MM.1S (cell line): ENCODE data around the gene HDLBP.
A peak's percentile ranks its signal among the peaks of the same experiment; 100 is the strongest.

Experiments used
- DNase-seq: peaks from one replicate; pipeline ENCODE4 v3.0.0-alpha.2; 2015
- H2AFZ ChIP-seq: fragments of 300-600 bp; sonication (generic); 2 replicates; pipeline ENCODE4 v1.6.0; 2016; ENCODE audit warnings: antibody characterized with exemption, low read length
- H3F3A ChIP-seq: fragments of 300-600 bp; sonication (generic); 2 replicates; pipeline ENCODE4 v1.6.1; 2016; ENCODE audit warnings: mild to moderate bottlenecking, antibody characterized with exemption, low read length, moderate library complexity, mixed read lengths; ENCODE audit not compliant: insufficient read depth
- H3K27ac ChIP-seq: fragments of 300-600 bp; sonication (generic); 2 replicates; pipeline ENCODE4 v1.5.1; 2016; ENCODE audit warnings: mild to moderate bottlenecking, low read length
- H3K27me3 ChIP-seq: fragments of 300-600 bp; sonication (generic); replicated peaks from 2 replicates; pipeline ENCODE4 v1.6.0; 2016; ENCODE audit warnings: low read length; ENCODE audit not compliant: insufficient read depth
- H3K36me3 ChIP-seq: fragments of 300-600 bp; sonication (generic); replicated peaks from 2 replicates; pipeline ENCODE4 v1.6.1; 2016; ENCODE audit warnings: mild to moderate bottlenecking, low read length, mixed read lengths; ENCODE audit not compliant: insufficient read depth
- H3K4me1 ChIP-seq: fragments of 300-600 bp; sonication (generic); 2 replicates; pipeline ENCODE4 v1.6.1; 2016; ENCODE audit warnings: low read length, mixed read lengths
- H3K4me2 ChIP-seq: fragments of 300-600 bp; sonication (generic); 2 replicates; pipeline ENCODE4 v1.6.0; 2016; ENCODE audit warnings: low read depth, low read length
- H3K4me3 ChIP-seq: fragments of 300-600 bp; sonication (generic); 2 replicates; pipeline ENCODE4 v1.5.1; 2016; ENCODE audit warnings: low read length, mixed read lengths
- H3K79me2 ChIP-seq: fragments of 300-600 bp; sonication (generic); 2 replicates; pipeline ENCODE4 v1.6.1; 2016; ENCODE audit warnings: mixed run types, low read length, mixed read lengths
- H3K9ac ChIP-seq: fragments of 300-600 bp; sonication (generic); 2 replicates; pipeline ENCODE4 v1.6.1; 2016; ENCODE audit warnings: low read length, mixed read lengths
- H3K9me2 ChIP-seq: fragments of 300-600 bp; sonication (generic); replicated peaks from 2 replicates; pipeline ENCODE4 v1.6.1; 2016; ENCODE audit warnings: mild to moderate bottlenecking, low read length, mixed read lengths; ENCODE audit not compliant: insufficient read depth
- H3K9me3 ChIP-seq: fragments of 300-600 bp; sonication (generic); replicated peaks from 2 replicates; pipeline ENCODE4 v1.6.1; 2016; ENCODE audit warnings: mild to moderate bottlenecking, low read length, mixed read lengths; ENCODE audit not compliant: insufficient read depth
- H4K20me1 ChIP-seq: fragments of 300-600 bp; sonication (generic); 2 replicates; pipeline ENCODE4 v1.6.1; 2016; ENCODE audit warnings: mild to moderate bottlenecking, low read length, moderate library complexity, mixed read lengths; ENCODE audit not compliant: insufficient read depth
- EZH2 ChIP-seq: fragments of 300-600 bp; sonication (generic); optimal IDR thresholded peaks from 2 replicates; pipeline ENCODE3; 2017; ENCODE audit warnings: low read depth, mild to moderate bottlenecking, antibody characterized with exemption, low read length, mixed read lengths
- EZH2phosphoT487 ChIP-seq: fragments of 300-600 bp; sonication (generic); IDR thresholded peaks from 2 replicates; pipeline ENCODE4 v1.6.1; 2018; ENCODE audit warnings: antibody characterized with exemption, low read length
- TF ChIP-seq, protein P1 (sequence below): fragments of 300-600 bp; sonication (generic); IDR thresholded peaks from 2 replicates; pipeline ENCODE4 v1.5.1; 2016; ENCODE audit warnings: antibody characterized with exemption, low read length, mixed read lengths

HDLBP gene

DNA sequence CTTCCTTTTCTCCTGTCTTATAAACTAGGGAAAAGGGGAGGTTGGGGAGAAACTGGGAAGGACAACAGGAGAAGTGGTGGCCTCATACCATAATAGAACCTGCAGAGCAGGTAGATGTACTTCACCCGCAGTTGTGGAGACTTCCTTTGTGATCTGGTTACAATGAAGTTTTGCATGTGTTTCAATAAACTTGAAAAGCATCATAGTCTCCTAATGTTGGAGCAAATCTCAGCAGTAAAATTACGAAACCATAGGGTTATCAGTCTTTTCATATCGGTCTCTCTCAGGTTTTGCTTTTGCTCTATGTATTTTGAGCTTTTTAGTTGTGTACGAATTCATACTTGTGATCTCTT is 96.5 kb downstream of the HDLBP start:
- Histone ChIP-seq H2AFZ (no peak overlapping the region), H3F3A (no peaks in the 10 kb centered on the region), H3K9ac (no peak overlapping the region), H3K79me2 (no peaks in the 10 kb centered on the region), H3K9me2 (no peaks in the 10 kb centered on the region), H3K27ac (no peak overlapping the region), H3K4me3 (peak overlapping the region; percentile 43; the same call in 1 of the 2 replicates), H3K4me1 (no peaks in the 10 kb centered on the region), H3K27me3 (peaks cover 10% of the 10 kb centered on the region; the same call in 1 of the 2 replicates), H3K4me2 (peak overlapping the region; percentile 74; the same call in 1 of the 2 replicates), H3K36me3 (no peaks in the 10 kb centered on the region), H4K20me1 (no peaks in the 10 kb centered on the region), H3K9me3 (no peaks in the 10 kb centered on the region)
- DNase-seq, result no peak
- TF ChIP-seq EZH2phosphoT487, result no peak
- TF ChIP-seq, protein P1, sequence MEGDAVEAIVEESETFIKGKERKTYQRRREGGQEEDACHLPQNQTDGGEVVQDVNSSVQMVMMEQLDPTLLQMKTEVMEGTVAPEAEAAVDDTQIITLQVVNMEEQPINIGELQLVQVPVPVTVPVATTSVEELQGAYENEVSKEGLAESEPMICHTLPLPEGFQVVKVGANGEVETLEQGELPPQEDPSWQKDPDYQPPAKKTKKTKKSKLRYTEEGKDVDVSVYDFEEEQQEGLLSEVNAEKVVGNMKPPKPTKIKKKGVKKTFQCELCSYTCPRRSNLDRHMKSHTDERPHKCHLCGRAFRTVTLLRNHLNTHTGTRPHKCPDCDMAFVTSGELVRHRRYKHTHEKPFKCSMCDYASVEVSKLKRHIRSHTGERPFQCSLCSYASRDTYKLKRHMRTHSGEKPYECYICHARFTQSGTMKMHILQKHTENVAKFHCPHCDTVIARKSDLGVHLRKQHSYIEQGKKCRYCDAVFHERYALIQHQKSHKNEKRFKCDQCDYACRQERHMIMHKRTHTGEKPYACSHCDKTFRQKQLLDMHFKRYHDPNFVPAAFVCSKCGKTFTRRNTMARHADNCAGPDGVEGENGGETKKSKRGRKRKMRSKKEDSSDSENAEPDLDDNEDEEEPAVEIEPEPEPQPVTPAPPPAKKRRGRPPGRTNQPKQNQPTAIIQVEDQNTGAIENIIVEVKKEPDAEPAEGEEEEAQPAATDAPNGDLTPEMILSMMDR, result peak; percentile 14

DNA sequence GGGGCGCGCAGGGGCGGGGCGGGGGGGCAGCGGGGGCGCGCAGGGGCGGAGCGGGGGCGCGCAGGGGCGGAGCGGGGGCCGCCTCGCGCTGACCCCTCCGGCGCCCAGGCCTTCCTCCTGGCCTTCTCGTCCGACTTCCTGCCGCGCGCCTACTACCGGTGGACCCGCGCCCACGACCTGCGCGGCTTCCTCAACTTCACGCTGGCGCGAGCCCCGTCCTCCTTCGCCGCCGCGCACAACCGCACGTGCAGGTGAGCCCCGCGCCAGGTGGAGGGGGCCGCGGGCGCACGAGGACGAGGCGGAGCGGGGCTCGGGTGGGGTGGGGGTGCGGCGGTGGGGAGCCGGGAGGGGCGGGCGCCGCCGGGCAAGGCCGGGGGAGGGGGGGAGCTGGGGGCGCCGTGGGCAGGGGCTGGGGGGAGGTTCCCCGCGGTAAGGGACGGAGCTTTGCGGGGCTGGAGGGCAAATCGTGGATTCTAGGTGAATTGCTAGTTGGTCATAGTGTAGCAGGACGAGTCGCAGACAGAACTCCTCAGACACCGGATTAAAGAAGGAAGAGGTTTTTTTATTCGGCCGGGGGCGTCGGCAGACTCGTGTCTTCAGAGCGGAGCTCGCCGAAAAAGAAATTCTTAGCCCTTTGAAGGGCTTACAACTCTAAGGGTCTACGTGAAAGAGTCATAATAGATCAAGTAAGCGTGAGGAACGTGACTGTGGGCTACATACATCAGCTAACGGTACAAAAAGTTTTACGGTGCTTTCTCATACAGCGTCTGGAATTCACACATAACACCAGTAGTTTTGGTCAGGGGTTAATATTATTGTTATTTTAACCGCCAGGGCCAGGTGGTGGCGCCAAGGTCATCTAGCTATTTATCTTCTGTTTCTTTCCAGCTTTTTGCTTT is 97.1 kb downstream of the HDLBP start:
- TF ChIP-seq EZH2phosphoT487, result no peak
- TF ChIP-seq EZH2, result no peak
- TF ChIP-seq, protein P1, result peak; percentile 29; the same call in 1 of the 2 replicates
- H3K9me2 ChIP-seq, result no peaks in the 10 kb centered on the region
- H3K4me2 ChIP-seq, result peak overlapping the region; percentile 74
- no peak overlapping the region for H3K27ac ChIP-seq
- H3F3A ChIP-seq, result no peaks in the 10 kb centered on the region
- H3K4me3 ChIP-seq, result peak overlapping the region; percentile 43; the same call in 1 of the 2 replicates
- no peaks in the 10 kb centered on the region for H3K4me1 ChIP-seq
- no peaks in the 10 kb centered on the region for H3K36me3 ChIP-seq
- no peaks in the 10 kb centered on the region for H3K9me3 ChIP-seq
- no peaks in the 10 kb centered on the region for H3K79me2 ChIP-seq
- H2AFZ ChIP-seq, result no peak overlapping the region
- H4K20me1 ChIP-seq, result no peaks in the 10 kb centered on the region
- peak; percentile 48 for DNase-seq
- no peak overlapping the region for H3K9ac ChIP-seq
- H3K27me3 ChIP-seq, result peaks cover 10% of the 10 kb centered on the region; the same call in 1 of the 2 replicates

DNA sequence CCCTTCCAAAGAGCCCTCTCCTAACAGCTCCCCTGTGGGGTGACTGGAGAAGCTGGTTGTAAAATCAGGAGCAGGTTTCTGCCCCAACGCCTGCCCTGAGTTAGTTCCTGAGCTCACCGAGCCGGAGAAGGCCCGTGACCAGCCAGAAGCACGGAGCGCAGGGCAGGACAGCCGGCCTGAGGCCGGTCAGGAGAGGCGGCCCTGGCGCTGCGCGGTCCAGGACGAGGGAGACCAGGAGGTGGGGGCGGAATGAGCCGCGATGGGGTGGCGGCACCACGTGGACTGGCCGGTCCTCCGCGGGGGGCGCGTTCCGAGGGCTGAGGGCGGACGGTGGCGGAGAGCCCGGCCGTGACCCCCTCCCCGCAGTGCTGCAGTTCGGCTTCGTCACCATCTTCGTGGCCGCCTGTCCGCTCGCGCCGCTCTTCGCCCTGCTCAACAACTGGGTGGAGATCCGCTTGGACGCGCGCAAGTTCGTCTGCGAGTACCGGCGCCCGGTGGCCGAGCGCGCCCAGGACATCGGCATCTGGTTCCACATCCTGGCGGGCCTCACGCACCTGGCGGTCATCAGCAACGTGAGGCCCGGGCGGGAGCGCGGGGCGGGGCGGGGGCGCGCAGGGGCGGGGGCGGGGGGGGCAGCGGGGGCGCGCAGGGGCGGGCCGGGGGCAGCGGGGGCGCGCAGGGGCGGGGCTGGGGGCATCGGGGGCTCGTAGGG is 98.0 kb downstream of the HDLBP start:
- no peak overlapping the region for H3K4me3 ChIP-seq
- H3K9me2 ChIP-seq, result no peaks in the 10 kb centered on the region
- no peaks in the 10 kb centered on the region for H3F3A ChIP-seq
- peak; percentile 19 for DNase-seq
- H4K20me1 ChIP-seq, result no peaks in the 10 kb centered on the region
- no peaks in the 10 kb centered on the region for H3K9me3 ChIP-seq
- H3K9ac ChIP-seq, result no peak overlapping the region
- H2AFZ ChIP-seq, result no peak overlapping the region
- TF ChIP-seq EZH2 (no peak), EZH2phosphoT487 (no peak)
- TF ChIP-seq, protein P1, result no peak
- no peak overlapping the region for H3K27ac ChIP-seq
- no peaks in the 10 kb centered on the region for H3K4me1 ChIP-seq
- H3K79me2 ChIP-seq, result no peaks in the 10 kb centered on the region
- H3K4me2 ChIP-seq, result no peak overlapping the region
- no peaks in the 10 kb centered on the region for H3K36me3 ChIP-seq
- H3K27me3 ChIP-seq, result peaks cover 17% of the 10 kb centered on the region; the same call in 1 of the 2 replicates
